Hematopoietic multipotent progenitor cell (in vitro differentiated cells): ENCODE measurements around the gene WDFY4. TPM values are rescaled to one million over a fixed set of nuclear protein-coding genes. Genes with fewer than 3 reads are reported as not detected.

Experiments used
- DNase-seq, 3 donors: peaks; one replicate each; pipeline ENCODE4 v3.0.0-alpha.2; 2011 to 2015; ENCODE audit warnings: low read depth in 2 of 3, low spot score in 2 of 3
- total RNA-seq: library from RNA; depleted of rRNA; stranded (reverse); fragments of >200 nt; gene quantifications from one replicate; pipeline ENCODE4 v1.2.3, GENCODE V29; 2012

Gene WDFY4
- total RNA-seq, 1 donor = 35.5 TPM

DNA sequence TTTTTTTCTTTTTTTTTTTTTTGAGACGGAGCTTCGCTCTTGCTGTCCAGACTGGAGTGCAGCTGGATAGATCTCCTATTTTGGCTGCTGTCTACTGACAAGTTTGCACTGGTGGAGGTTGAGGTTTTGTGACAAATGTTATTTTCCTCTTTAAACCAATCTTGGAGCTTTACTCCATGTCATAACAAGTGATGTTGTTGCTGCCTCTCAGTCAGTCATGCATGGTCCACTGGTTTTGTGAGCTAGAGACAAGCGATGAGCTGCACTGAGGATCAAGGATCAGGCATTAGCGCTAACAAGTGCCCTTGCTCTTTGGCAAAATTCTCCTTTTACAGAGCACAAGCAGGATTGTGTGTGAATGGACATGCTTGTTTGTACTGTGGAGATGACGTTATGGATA lies 805 bp upstream of the WDFY4 start:
- DNase-seq = peak in 1 of 3 donors; percentile 11

GRCh38 chr10:48684463-48684791 lies 246 bp upstream of the WDFY4 start:
- no peak for DNase-seq

- DNase-seq = no peak
Observed at GRCh38 chr10:48685731-48686130, 1.1 kb downstream of the WDFY4 start.

GRCh38 chr10:48690791-48691660 lies 6.4 kb downstream of the WDFY4 start:
- DNase-seq = no peak

DNA sequence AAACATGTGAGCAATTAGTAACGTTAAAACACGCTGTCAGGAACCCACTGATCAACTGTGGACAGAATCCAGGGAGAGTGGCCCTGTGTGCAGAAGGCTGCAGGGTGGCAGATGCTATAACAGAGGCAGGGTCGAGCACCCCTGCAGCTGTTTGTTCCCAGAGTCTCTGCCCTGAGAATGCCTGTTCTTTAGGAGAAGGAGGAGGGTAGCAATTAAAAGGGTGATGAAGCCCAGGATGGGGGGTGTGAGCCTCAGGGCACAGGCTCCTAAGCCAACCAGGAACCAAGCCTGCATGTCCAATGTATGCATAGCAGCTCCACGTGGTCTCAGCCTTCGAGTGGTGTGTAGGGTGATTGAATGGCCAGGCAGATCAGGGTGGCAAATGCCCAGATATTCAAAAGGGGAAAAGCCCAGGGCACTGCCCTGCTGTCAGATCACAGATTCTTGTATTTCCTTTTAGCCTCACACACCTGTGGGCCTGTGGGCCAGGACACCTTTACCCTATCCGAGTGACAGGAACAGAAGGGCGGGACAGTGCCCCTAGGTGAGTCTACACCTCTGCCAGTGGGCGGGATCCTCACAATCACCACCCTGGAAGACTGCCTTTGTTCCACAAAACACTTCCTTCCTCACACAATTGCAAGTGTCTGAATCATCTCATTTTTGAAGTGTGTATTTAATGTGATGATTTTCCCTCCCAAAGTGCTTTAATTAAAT lies 7.3 kb downstream of the WDFY4 start:
- DNase-seq = no peak

DNA sequence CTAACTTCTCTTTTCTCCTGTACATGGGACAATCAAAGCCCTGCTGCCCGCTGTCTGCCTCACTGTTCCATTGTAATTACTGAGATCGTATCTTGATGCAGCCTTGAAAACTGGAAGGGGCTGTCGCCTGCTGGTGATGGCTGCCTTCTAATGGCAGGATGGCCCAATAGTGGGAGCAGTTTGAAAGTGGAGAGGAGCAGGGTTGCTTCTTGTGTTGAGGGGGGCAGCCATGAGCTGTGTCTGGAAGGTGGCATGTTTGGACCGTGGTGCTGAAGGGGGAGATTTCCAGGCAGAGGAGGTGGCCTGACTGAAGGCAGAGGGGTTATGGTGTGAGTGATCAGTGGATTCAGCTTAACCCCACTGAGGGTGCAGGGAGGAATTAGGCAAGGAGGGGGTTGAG lies 8.1 kb downstream of the WDFY4 start:
- DNase-seq = no peak

DNA sequence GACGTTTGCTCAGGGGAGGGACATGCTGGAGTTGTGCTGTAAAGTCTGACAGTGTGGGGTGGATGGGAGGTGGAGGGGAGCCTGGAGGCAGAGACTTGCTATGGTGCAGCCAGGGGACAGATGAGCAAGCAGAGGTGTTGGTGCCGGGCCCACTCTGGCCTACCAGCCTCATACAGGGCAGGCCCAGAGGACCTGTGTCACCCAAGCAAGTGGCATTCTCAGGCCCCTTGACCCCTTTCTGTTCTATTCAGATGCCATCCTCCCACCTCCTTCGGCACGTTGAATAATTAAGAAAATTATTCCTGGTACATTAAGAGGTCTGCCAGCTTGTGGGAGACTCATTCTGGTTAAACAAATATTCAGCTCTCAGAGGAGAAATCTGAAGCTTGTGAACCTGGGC lies 8.5 kb downstream of the WDFY4 start:
- no peak for DNase-seq

DNA sequence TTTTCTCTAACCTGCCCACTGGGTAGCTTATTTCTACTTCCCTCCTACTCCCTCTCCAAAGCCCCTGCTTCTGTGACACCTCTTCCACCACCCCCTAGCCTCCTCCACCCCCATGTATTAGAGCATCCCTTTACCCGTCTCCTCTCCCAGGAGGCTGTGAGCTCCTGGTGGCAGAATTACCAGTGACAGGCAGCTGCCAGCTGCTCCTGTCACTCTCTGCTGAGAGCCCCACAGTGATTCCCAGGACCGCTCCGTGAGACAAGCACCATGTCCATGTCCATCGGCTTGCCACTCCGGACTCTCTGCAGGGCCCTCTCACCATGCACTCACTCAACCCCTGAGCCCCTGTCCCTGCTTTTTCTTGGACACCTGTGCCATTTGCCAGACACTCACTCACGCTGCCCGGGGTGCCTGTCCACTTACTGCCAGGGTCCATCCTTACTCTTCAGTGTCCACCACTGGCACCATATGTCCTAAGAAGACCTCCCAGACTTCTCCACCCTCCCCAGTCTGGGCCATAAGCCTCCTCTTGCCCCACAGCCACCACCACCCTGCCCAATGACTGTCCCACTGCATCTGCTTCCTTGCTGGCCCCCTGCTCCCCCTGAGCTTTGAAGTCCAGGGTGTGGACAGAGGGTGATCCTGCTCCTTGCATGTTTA lies 9.8 kb downstream of the WDFY4 start:
- DNase-seq = no peak

- no peak for DNase-seq
Observed at GRCh38 chr10:48695636-48696534, 11.2 kb downstream of the WDFY4 start.

GRCh38 chr10:48696535-48696873 lies 11.8 kb downstream of the WDFY4 start:
- DNase-seq = no peak

GRCh38 chr10:48697091-48697490 lies 12.4 kb downstream of the WDFY4 start:
- no peak for DNase-seq

- DNase-seq = no peak
Observed at GRCh38 chr10:48697821-48698764, 13.4 kb downstream of the WDFY4 start.

DNA sequence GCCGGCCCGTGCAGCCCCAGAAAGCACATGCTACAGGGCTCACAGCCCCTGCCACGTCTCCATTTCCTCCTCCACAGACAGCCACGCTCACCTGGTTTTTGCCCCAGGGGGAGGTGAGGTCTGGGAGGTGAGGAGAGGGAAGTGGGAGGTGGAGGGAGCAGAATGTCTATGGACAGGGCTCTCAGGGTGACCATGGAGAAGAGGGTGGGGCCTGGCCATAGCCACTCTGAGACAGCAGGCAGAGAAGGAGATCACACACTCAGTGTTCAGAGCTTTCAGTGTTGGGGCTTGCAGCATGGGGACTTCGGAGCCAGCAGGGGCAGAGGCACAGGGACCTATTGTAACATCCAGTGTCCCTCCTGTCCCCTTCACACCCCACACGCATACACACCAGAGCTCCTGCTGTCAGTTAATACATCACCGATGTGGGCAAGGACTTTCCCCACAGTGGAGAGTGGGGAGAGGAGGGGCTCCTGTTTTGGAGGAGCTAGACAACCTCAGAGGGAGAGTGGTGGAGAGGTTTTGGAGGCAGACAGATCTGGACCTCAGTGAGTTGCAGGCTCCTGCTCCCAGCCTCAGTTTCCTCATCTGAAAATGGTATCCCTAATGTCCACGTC lies 14.4 kb downstream of the WDFY4 start:
- no peak for DNase-seq

GRCh38 chr10:48700071-48700470 lies 15.4 kb downstream of the WDFY4 start:
- peak in 1 of 3 donors; percentile 10 for DNase-seq

- no peak for DNase-seq
Observed at GRCh38 chr10:48700493-48700892, 15.8 kb downstream of the WDFY4 start.

DNA sequence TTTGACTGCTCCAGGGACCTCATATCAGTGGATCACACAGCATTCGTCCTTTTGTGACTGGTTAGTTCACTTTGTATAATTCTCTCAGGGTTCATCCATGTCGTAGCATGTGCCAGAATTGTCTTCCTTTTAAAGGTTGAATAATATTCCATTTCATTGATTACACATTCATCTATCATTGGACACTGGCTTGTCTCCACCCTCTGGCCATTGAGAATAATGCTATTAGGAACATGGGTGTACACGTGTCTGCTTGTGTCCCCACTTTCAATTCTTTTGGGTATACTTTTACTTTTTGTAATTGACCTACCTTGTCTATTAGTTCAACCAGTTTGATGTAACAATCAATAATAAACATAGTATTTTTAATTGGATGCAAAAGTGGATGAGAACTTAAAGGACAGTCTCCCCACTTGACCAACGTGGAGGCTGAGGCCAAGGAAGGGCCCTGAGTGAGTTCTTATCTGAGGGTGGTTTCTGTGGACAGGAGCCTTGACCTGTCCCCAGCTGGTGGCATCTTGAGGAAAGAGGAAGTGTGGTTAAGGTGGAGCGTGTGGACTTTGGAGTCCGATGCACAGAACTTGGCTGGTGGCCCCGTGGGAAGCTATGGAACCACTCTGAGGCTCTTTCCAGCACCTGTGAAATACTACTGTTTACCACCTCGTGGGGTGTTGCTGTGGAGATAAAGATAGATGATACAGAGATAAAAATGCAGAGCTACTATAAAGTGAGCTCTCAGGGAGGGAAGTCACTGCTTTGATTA lies 16.6 kb downstream of the WDFY4 start:
- peak in 1 of 3 donors; percentile 45 for DNase-seq

- DNase-seq = peak in 1 of 3 donors; percentile 39
Observed at GRCh38 chr10:48701941-48702340, 17.3 kb downstream of the WDFY4 start.

GRCh38 chr10:48703531-48704122 lies 19.0 kb downstream of the WDFY4 start:
- no peak for DNase-seq
